Measurements from ENCODE around the gene ZDHHC24.

Gene ZDHHC24

DNA sequence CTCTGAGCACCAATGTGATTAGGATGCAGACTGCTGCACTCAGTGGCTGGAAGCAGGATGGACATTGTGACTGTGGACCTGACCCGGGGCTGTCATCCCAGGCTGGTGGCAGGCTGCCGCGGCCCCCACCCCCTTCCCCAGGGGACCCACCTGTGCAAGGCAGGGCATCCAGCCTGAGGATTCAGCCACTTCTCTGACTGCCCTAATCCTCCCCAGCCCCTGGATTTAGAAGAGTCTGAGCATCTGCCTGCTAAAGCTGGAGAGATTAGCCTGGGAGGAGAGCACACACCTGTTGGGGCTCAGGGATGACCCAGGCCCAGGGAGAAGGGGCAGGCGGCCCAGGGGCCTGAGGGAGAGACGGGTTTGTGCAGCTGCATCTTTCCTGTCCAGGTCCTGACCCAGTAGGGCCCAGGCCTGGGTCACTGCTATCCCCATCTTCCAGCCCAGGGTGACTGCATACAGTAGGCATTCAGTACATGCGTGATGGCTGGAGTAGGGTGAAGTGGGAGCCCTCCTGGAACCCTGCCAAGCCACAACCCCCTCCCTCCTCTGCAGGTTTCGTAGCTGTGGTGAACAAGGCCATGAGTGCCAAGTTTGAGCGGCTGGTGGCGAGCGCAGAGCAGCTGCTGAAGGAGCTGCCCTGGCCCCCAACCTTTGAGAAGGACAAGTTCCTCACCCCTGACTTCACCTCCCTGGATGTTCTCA is 53.5 kb downstream of the ZDHHC24 start:
- peak; percentile 14 for DNase-seq (ENCODE audit: low read depth, low spot score)
- in situ Hi-C loops (cut with HindIII; ENCODE audit: low sequenced_read_pairs) = no loop called here
- TF ChIP-seq, protein P1, sequence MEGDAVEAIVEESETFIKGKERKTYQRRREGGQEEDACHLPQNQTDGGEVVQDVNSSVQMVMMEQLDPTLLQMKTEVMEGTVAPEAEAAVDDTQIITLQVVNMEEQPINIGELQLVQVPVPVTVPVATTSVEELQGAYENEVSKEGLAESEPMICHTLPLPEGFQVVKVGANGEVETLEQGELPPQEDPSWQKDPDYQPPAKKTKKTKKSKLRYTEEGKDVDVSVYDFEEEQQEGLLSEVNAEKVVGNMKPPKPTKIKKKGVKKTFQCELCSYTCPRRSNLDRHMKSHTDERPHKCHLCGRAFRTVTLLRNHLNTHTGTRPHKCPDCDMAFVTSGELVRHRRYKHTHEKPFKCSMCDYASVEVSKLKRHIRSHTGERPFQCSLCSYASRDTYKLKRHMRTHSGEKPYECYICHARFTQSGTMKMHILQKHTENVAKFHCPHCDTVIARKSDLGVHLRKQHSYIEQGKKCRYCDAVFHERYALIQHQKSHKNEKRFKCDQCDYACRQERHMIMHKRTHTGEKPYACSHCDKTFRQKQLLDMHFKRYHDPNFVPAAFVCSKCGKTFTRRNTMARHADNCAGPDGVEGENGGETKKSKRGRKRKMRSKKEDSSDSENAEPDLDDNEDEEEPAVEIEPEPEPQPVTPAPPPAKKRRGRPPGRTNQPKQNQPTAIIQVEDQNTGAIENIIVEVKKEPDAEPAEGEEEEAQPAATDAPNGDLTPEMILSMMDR (IDR thresholded peaks at IDR 0.05; ENCODE audit: low read depth, low read length) = no peak
- H3K4me3 ChIP-seq (ENCODE audit: low read depth, low read length) = no peak overlapping the region

- no peak overlapping the region for H3K4me3 ChIP-seq (ENCODE audit: low read depth, low read length)
- TF ChIP-seq, protein P1 (IDR thresholded peaks at IDR 0.05; ENCODE audit: low read depth, low read length) = peak; percentile 65
- in situ Hi-C loops (cut with HindIII; ENCODE audit: low sequenced_read_pairs) = no loop called here
- no peak for DNase-seq (ENCODE audit: low read depth, low spot score)
These were observed 54.4 kb downstream of the ZDHHC24 start for GRCh38 chr11:66491315-66491935.

GRCh38 chr11:66489636-66490035 is 56.2 kb downstream of the ZDHHC24 start:
- no peak overlapping the region for H3K4me3 ChIP-seq (ENCODE audit: low read depth, low read length)
- DNase-seq (ENCODE audit: low read depth, low spot score) = no peak
- in situ Hi-C loops (cut with HindIII; ENCODE audit: low sequenced_read_pairs) = no loop called here
- TF ChIP-seq, protein P1 (IDR thresholded peaks at IDR 0.05; ENCODE audit: low read depth, low read length) = no peak

GRCh38 chr11:66488957-66489356 is 56.9 kb downstream of the ZDHHC24 start:
- no peak for DNase-seq (ENCODE audit: low read depth, low spot score)
- H3K4me3 ChIP-seq (ENCODE audit: low read depth, low read length) = no peak overlapping the region
- TF ChIP-seq, protein P1 (IDR thresholded peaks at IDR 0.05; ENCODE audit: low read depth, low read length) = no peak
- in situ Hi-C loops (cut with HindIII; ENCODE audit: low sequenced_read_pairs) = no loop called here

DNA sequence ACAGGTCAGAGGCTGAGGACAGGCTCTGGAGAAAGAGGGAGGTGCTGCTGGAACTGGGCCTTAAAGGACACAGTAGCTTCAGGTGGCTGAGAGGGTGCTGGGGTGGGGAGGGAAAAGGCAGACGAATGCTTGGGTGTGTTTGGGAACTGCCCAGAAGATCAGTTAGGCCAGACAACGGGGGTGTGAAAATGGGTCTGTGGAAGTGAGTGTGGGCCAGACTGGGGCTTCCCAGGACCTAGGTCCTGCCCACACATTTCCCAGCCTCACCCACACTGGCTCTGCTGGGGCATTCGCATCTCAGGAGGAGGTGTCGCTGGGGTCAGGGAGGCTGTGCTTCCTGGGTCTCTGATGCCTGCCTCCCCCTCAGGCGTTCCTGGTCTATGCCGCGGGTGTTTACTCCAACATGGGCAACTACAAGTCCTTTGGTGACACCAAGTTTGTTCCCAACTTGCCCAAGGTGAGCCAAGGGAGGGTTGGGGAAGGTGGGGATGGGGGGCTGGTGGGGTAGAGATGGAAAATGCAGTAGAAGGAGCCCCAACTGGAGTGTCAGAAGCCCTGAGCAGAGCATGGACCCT is 61.0 kb downstream of the ZDHHC24 start:
- no peak for DNase-seq (ENCODE audit: low read depth, low spot score)
- H3K4me3 ChIP-seq (ENCODE audit: low read depth, low read length) = no peak overlapping the region
- TF ChIP-seq, protein P1 (IDR thresholded peaks at IDR 0.05; ENCODE audit: low read depth, low read length) = no peak
- in situ Hi-C loops (cut with HindIII; ENCODE audit: low sequenced_read_pairs) = no loop called here

GRCh38 chr11:66480117-66480938 is 65.5 kb downstream of the ZDHHC24 start, which contains the start of gene DPP3:
DPP3 (plus strand) TSS chr11:66480434; CDS start chr11:66482201, 1,767 bp downstream.
- in situ Hi-C loops (cut with HindIII; ENCODE audit: low sequenced_read_pairs) = no loop called here
- TF ChIP-seq, protein P1 (IDR thresholded peaks at IDR 0.05; ENCODE audit: low read depth, low read length) = no peak
- H3K4me3 ChIP-seq (ENCODE audit: low read depth, low read length) = peak within 1 kb of the TSS; percentile 91
- peak; percentile 98 for DNase-seq (ENCODE audit: low read depth, low spot score)

Measured in astrocyte of the spinal cord (primary cell).